Measurements from ENCODE around the gene REV3L.

DNA sequence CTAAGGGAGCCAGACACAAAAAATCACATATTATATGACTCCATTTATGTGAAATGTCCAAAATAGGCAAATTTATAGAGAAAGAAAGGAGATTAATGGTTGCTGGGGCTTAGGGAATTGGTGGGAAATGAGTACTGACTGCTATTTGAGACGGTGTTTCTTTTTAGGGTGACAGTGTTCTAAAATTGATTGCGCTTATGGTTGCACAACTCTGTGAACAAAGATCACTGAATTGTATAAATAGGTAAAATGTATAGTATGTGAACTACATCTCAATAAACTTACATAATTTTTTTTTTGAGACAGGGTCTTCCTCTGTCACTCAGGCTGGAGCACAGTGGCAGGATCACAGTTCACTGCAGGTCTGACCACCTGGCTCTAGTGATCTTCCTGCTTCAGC, 45.4 kb downstream of the REV3L start:
- TF ChIP-seq POLR2A (IDR thresholded peaks at IDR 0.05; ENCODE audit: low read depth, low read length), result no peak
- no peak for TF ChIP-seq POLR2AphosphoS5 (IDR thresholded peaks at IDR 0.05; ENCODE audit: low read depth, low read length)
